A549 (cell line): ENCODE results near the gene KIF26A. TPM values are rescaled to one million over a fixed set of nuclear protein-coding genes. Genes with fewer than 3 reads are reported as not detected.

Source experiments
- ATAC-seq, 2 experiments: fragments of 200-7000 bp in 1 of 2; fragments of >200 bp in 1 of 2; cut with Nextera tagmentation in 1 of 2; cut with Tn5 transposase in 1 of 2; 3 replicates each; pipeline versions ENCODE4 v1.8.0 to v1.9.1; 2018 to 2020; ENCODE audit warnings: mild to moderate bottlenecking in 1 of 2, moderate library complexity in 1 of 2
- CTCF ChIA-PET: fragments of 300-600 bp; sonication (Branson Sonifier 250); formaldehyde crosslinking; extraction: SDS; loops from one replicate; lab custom pipeline; 2021; ENCODE audit warnings: antibody characterized with exemption, inconsistent platforms; lab: Yijun Ruan, JAX
- POLR2A ChIA-PET: fragments of 350-600 bp; formaldehyde crosslinking; extraction: SDS; loops from one replicate; lab custom pipeline; 2021; ENCODE audit warnings: antibody characterized with exemption, inconsistent platforms; lab: Yijun Ruan, JAX
- DNase-seq, 2 experiments: peaks; one replicate each; pipeline versions ENCODE4 v3.0.0 to v3.0.0-alpha.2; 2011 to 2016; ENCODE audit warnings: low read depth in 1 of 2, low spot score in 1 of 2
- FAIRE-seq: peaks from 2 replicates; lab custom pipeline; 2011; peaks lifted over from hg19 to GRCh38; lab: Jason Lieb, UNC
- H3K27ac ChIP-seq, 2 experiments: fragments of >200 bp; sonication (Bioruptor Twin); formaldehyde crosslinking; 3 replicates each; pipeline ENCODE4 v1.5.1; 2016 to 2017
- H3K4me1 ChIP-seq: fragments of >200 bp; sonication (Bioruptor Twin); formaldehyde crosslinking; 3 replicates; pipeline ENCODE4 v1.6.1; 2016
- H3K4me2 ChIP-seq: fragments of >200 bp; sonication (Bioruptor Twin); formaldehyde crosslinking; 3 replicates; pipeline ENCODE4 v1.6.1; 2016
- H3K4me3 ChIP-seq: fragments of >200 bp; sonication (Bioruptor Twin); formaldehyde crosslinking; 3 replicates; pipeline ENCODE4 v1.5.1; 2016
- H3K9me3 ChIP-seq: fragments of >200 bp; sonication (Bioruptor Twin); formaldehyde crosslinking; 3 replicates; pipeline ENCODE4 v1.6.1; 2016
- CEBPB ChIP-seq, 2 experiments: fragments of >200 bp in 1 of 2; sonication (Bioruptor Twin) in 1 of 2; formaldehyde crosslinking in 1 of 2; IDR thresholded peaks; 2 replicates each; pipeline ENCODE4 v1.6.1; 2012 to 2016
- CHD2 ChIP-seq: fragments of 150-350 bp; IDR thresholded peaks from 2 replicates; pipeline ENCODE4 v1.6.1; 2014; ENCODE audit warnings: low read length; ENCODE audit not compliant: partially characterized antibody
- CHD4 ChIP-seq: fragments of 200-600 bp; sonication (generic); IDR thresholded peaks from 2 replicates; pipeline ENCODE4 v1.6.1; 2016; ENCODE audit warnings: antibody characterized with exemption, mild to moderate bottlenecking, borderline replicate concordance
- ESRRA ChIP-seq: fragments of 150-350 bp; IDR thresholded peaks from 2 replicates; pipeline ENCODE4 v1.6.1; 2014; ENCODE audit warnings: mild to moderate bottlenecking, low read length, borderline replicate concordance
- HDAC2 ChIP-seq: fragments of 200-600 bp; sonication (generic); IDR thresholded peaks from 2 replicates; pipeline ENCODE4 v1.6.1; 2016
- HOXB5 ChIP-seq: fragments of 250-450 bp; sonication (Bioruptor Pico); IDR thresholded peaks from 2 replicates; pipeline ENCODE4 v1.5.0; 2020; ENCODE audit warnings: mild to moderate bottlenecking, moderate library complexity
- MAFK ChIP-seq: fragments of 450-650 bp; IDR thresholded peaks from 2 replicates; pipeline ENCODE4 v1.6.1; 2014; ENCODE audit not compliant: partially characterized antibody
- PBX3 ChIP-seq: IDR thresholded peaks from 2 replicates; pipeline ENCODE4 v1.6.1; 2012
- RARB ChIP-seq: fragments of 250-450 bp; sonication (Bioruptor Pico); IDR thresholded peaks from 2 replicates; pipeline ENCODE4 v1.8.0; 2021; ENCODE audit warnings: mild to moderate bottlenecking, moderate library complexity
- TP53 ChIP-seq: fragments of 250-450 bp; sonication (Bioruptor Pico); IDR thresholded peaks from 2 replicates; pipeline ENCODE4 v1.5.0; 2021; ENCODE audit warnings: mild to moderate bottlenecking, moderate library complexity
- ZC3H11A ChIP-seq: fragments of 450-650 bp; IDR thresholded peaks from 2 replicates; pipeline ENCODE4 v1.6.1; 2014; ENCODE audit warnings: antibody characterized with exemption, mild to moderate bottlenecking
- ZNF302 ChIP-seq: fragments of 250-450 bp; sonication (Bioruptor Pico); IDR thresholded peaks from 2 replicates; pipeline ENCODE4 v1.9.0; 2021; ENCODE audit warnings: inconsistent platforms, mild to moderate bottlenecking, moderate library complexity
- ZSCAN20 ChIP-seq: fragments of 250-450 bp; sonication (Bioruptor Pico); IDR thresholded peaks from 2 replicates; pipeline ENCODE4 v1.8.0; 2022; ENCODE audit warnings: mild to moderate bottlenecking, moderate library complexity
- WGBS: methylation state at CpG from one replicate; pipeline ENCODE4 v1.1.6; 2017; ENCODE audit errors: missing lambda C conversion rate; 5-methylcytosine and 5-hydroxymethylcytosine counted together
- polyA plus RNA-seq, 4 experiments: library from polyadenylated mRNA; depleted of rRNA in 3 of 4; stranded (reverse); fragments of >200 nt; fragmentation: RNase III in 1 of 4; extraction: RNeasy Plus Mini Kit Qiagen cat#74134 plus additional on column Dnase treatment in 1 of 4; gene quantifications; 2 replicates in 3 of 4; 3 replicates in 1 of 4; pipeline ENCODE4 v1.2.3, GENCODE V29; 2011 to 2017
- TF ChIP-seq, protein P1 (sequence below): fragments of 450-650 bp; IDR thresholded peaks from 2 replicates; pipeline ENCODE4 v1.6.1; 2014; ENCODE audit warnings: antibody characterized with exemption
- TF ChIP-seq, protein P2 (sequence below): fragments of >200 bp; sonication (Bioruptor Twin); formaldehyde crosslinking; IDR thresholded peaks from 3 replicates; pipeline ENCODE4 v1.6.1; 2016

KIF26A gene
- polyA plus RNA-seq, 2 of the 4 experiments (the other 2 are of a cell fraction) = 0.28 to 2.3 TPM

GRCh38 chr14:104146651-104147345 is 8.4 kb downstream of the KIF26A start (continued):
- TF ChIP-seq MAFK (no peak), RARB (CRISPR knock-in tag) (no peak), ZNF302 (no peak), ZSCAN20 (CRISPR knock-in tag) (no peak), ZC3H11A (no peak), CHD4 (no peak)
- TF ChIP-seq, protein P1, sequence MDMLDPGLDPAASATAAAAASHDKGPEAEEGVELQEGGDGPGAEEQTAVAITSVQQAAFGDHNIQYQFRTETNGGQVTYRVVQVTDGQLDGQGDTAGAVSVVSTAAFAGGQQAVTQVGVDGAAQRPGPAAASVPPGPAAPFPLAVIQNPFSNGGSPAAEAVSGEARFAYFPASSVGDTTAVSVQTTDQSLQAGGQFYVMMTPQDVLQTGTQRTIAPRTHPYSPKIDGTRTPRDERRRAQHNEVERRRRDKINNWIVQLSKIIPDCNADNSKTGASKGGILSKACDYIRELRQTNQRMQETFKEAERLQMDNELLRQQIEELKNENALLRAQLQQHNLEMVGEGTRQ = no peak

DNA sequence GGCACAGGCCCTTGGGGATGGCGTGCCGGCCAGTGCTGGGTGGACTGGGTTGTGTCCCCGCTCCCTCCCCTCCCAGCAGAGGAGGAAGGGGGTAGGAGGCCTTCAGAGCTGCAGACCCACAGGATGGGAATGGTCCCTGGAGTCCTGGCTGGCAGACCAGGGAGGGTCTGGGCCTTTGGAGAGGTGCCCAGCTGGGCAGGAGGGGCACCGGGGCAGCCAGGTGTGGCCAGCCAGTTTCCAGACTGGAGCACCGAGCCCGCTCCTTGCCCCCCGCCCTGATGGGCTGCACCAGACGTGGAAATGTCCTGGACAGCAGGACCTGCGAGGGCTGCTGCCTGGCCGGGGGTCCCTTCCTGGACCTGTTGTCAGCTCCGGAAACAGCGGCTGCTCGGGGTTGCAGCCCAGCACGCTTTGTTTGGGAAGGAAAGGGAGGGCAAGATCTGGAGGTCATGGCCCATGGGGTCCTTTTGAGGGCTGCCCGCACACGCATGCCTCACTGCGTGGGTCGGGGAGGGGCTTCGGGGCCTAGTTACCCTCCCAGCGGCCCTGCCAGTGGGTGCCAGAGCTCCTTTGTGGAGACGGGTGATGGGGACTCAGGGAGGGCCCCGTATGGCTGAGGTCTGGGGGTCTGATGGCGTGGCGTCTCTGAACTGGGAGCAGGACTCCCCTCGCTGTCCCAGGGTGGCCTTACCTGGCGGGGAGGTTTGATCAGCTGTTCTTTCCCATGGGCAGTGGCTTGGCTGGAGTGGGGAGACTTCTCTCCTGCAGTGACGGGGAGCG is 9.1 kb downstream of the KIF26A start:
- ATAC-seq (no peak), DNase-seq (no peak), FAIRE-seq (no peak)
- no peak overlapping the region for H3K4me3 ChIP-seq
- no peak overlapping the region for H3K4me2 ChIP-seq
- no peak for TF ChIP-seq HOXB5
- TF ChIP-seq ZC3H11A = no peak
- no peak for TF ChIP-seq CHD4
- ChIA-PET POLR2A (no interaction called here), CTCF (interaction anchor here (1.0 to 7.1 kb wide), 3 partner anchors 8 to 417 kb away, joined by 3 to 50 read pairs (median 16); no protein-coding TSS in a partner anchor)
- H3K9me3 ChIP-seq = no peaks in the 10 kb centered on the region
- no peak overlapping the region for H3K27ac ChIP-seq
- 88% methylated on average over 22 of the region's 28 CpGs for WGBS
- peaks cover 8% of the 10 kb centered on the region; the same call in 1 of the 3 replicates for H3K4me1 ChIP-seq

DNA sequence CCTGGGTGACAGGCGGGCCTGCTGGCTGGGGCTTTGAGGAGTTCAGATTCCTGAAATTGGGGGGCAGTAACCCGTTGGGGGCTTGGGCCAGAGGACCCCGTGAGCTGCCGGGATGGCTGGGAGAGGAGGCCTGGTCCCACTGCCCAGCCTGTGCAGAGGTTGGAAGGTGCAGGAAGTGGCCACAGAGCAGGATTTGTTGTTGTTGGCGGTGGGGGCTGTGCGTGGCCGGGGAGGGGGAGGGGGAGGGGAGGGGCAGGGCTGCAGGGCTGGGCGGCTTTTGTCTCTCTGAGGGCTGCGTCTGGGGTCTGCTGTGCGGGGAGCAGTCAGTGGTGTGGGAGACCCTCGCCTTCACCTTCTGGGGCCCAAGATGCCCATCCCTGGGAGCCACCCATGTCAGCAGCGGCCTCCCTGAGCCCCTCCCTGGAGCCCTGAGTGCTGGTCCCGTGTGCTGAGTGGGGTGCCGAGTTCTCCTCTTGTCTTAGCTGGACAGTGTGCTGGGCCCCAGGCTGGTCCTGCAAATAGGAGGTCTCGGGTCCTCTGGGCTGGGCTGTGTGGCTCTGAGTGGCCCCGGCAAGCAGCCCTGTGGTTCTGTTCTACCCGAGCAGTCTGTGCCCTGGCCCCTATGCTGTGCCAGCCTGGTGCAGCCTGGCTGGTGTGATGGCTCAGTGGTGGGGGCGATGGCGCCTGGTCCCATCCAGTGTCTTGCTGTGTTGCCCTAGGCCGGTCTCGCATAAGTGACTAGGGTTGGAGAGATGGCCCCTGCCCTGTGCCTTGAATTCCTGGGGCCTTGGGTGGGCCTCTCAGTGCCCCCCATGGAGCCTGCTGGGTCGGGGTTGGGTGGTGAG is 10.3 kb downstream of the KIF26A start:
- CTCF ChIA-PET = no interaction called here
- Histone ChIP-seq H3K4me1 (peaks cover 8% of the 10 kb centered on the region; the same call in 1 of the 3 replicates), H3K4me3 (no peak overlapping the region), H3K4me2 (no peak overlapping the region), H3K9me3 (no peaks in the 10 kb centered on the region), H3K27ac (peak overlapping the region in 1 of 2 experiments; percentile 78; a peak in 2 of 6 replicates)
- no peak for TF ChIP-seq HDAC2
- no peak for TF ChIP-seq ESRRA
- no peak for TF ChIP-seq HOXB5
- TF ChIP-seq PBX3 = no peak
- TF ChIP-seq, protein P2, sequence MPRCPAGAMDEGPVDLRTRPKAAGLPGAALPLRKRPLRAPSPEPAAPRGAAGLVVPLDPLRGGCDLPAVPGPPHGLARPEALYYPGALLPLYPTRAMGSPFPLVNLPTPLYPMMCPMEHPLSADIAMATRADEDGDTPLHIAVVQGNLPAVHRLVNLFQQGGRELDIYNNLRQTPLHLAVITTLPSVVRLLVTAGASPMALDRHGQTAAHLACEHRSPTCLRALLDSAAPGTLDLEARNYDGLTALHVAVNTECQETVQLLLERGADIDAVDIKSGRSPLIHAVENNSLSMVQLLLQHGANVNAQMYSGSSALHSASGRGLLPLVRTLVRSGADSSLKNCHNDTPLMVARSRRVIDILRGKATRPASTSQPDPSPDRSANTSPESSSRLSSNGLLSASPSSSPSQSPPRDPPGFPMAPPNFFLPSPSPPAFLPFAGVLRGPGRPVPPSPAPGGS = no peak
- no peak for TF ChIP-seq CEBPB (IDR thresholded peaks at IDR 0.05)
- no peak for TF ChIP-seq TP53 (CRISPR knock-in tag)
- no peak for TF ChIP-seq CHD2
- TF ChIP-seq ZSCAN20 (CRISPR knock-in tag) = no peak
- no peak for TF ChIP-seq RARB (CRISPR knock-in tag)
- FAIRE-seq = no peak
- POLR2A ChIA-PET = no interaction called here
- DNase-seq = no peak
- WGBS = 69% methylated on average over 11 of the region's 22 CpGs
- ATAC-seq = no peak; a peak in 1 of 6 replicates
